K562 (cell line): Measurements from ENCODE around the gene C1orf74.

Experiments
- ATF2 ChIP-seq: sonication (generic); formaldehyde crosslinking; IDR thresholded peaks from 2 replicates; pipeline ENCODE4 v1.8.1; 2022; ENCODE audit warnings: missing genetic modification reagents
- BRCA1 ChIP-seq, 2 experiments: fragments of 450-650 bp in 1 of 2; sonication (generic) in 1 of 2; formaldehyde crosslinking in 1 of 2; IDR thresholded peaks; 2 replicates each; pipeline versions ENCODE4 v1.5.0 to v1.6.1; 2017 to 2020; ENCODE audit warnings: mild to moderate bottlenecking in 1 of 2, missing genetic modification reagents in 1 of 2
- CBFB ChIP-seq: sonication (generic); formaldehyde crosslinking; IDR thresholded peaks from 2 replicates; pipeline ENCODE4 v1.4.0; 2020; ENCODE audit warnings: mild to moderate bottlenecking, missing genetic modification reagents
- CBX3 ChIP-seq, 2 experiments: IDR thresholded peaks; 1 replicate in 1 of 2; 2 replicates in 1 of 2; pipeline ENCODE4 v1.6.1; 2012; ENCODE audit warnings: inconsistent platforms in 2 of 2, low read length in 2 of 2, borderline replicate concordance in 1 of 2, control low read depth in 1 of 2
- CUX1 ChIP-seq: fragments of 200-800 bp; sonication (Bioruptor generic); IDR thresholded peaks from 2 replicates; pipeline ENCODE4 v1.6.1; 2016; ENCODE audit warnings: missing genetic modification characterization, missing compliant biosample characterization
- SMC3 ChIP-seq: conservative IDR thresholded peaks from 2 replicates; pipeline ENCODE4 v1.6.1; 2011; ENCODE audit warnings: low read depth, low read length, improper control_type of control experiment; ENCODE audit not compliant: insufficient read depth
- STAT5A ChIP-seq: IDR thresholded peaks from 2 replicates; pipeline ENCODE4 v1.6.1; 2012; ENCODE audit warnings: low read length, inconsistent platforms, borderline replicate concordance
- ZEB2 ChIP-seq: fragments of 450-650 bp; IDR thresholded peaks from 2 replicates; pipeline ENCODE4 v1.6.1; 2016
- ZNF12 ChIP-seq: sonication (generic); formaldehyde crosslinking; IDR thresholded peaks from 2 replicates; pipeline ENCODE4 v1.4.0; 2020; ENCODE audit warnings: mild to moderate bottlenecking, missing genetic modification reagents

- TF ChIP-seq ZNF12, result no peak
- no peak for TF ChIP-seq ATF2
- no peak for TF ChIP-seq CUX1
- no peak for TF ChIP-seq CBX3 (IDR thresholded peaks at IDR 0.05; ENCODE audit: borderline replicate concordance in 1 of 2, low read length in 2 of 2)
- TF ChIP-seq SMC3, result no peak
- no peak for TF ChIP-seq ZEB2
- no peak for TF ChIP-seq CBFB (CRISPR knock-in tag)
- no peak for TF ChIP-seq BRCA1 (IDR thresholded peaks at IDR 0.05)
- no peak for TF ChIP-seq BRCA1 (CRISPR knock-in tag; IDR thresholded peaks at IDR 0.05)
- no peak for TF ChIP-seq STAT5A
These were observed 25.3 kb upstream of the C1orf74 start for GRCh38 chr1:209809611-209810010.
